Measurements from ENCODE around the gene LLPH.

The LLPH gene

DNA sequence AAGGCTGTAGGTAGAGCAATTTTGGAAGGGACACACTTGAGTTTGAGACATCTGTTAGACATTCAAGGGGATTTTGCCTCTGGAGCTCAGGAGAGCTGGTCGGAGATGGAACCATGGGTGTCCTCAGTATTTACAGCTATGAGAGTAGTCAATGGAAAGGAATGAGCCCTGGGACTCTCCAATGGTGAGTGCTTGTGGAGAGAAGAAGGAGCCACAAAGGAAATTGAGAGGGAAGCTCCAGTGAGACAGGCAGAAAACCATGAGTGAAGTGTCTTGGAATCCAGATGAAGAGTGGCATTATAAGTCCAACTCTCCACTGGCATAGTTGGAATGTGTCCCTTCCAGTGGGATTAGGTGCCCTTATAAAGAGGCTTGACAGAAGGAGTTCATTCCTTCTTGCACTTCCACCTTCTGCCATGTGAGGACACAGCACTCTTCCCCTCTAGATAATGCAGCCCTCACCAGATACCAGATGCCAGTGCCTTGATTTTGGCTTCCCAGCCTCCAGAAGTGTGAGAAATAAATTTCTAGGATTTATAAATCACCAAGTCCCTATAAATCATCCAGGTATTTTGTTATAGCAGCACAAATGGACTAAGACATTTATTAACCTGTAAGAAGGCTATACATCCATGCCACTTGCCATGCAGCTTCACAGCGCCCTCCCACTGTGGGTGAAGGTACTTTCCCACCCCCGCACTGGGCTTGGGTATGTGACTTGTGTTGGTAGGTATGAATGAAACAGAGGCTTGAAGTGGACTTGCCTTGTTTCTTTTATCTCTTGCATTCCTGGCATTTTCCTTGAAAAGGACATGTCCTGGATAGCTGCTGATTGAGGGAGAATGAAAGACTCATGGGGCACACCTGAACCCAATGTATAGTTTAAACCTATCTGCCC lies 27.3 kb downstream of the LLPH start:
- Histone ChIP-seq H3K27me3 (ENCODE audit: control insufficient read depth in 1 of 2, insufficient read depth in 1 of 2, low read length in 2 of 2) (no peaks in the 10 kb centered on the region), H2BK12ac (ENCODE audit: low read length in 2 of 2) (no peak overlapping the region), H3K4ac (ENCODE audit: low read depth in 1 of 2, low read length in 2 of 2) (no peak overlapping the region), H3K36me3 (ENCODE audit: control insufficient read depth in 1 of 2, insufficient read depth in 2 of 2, low read depth in 1 of 2, low read length in 2 of 2) (no peaks in the 10 kb centered on the region), H4K8ac (ENCODE audit: low read length) (no peak overlapping the region), H3K14ac (ENCODE audit: low read length in 2 of 2) (no peak overlapping the region), H4K91ac (ENCODE audit: low read length) (no peak overlapping the region), H3K79me1 (replicated peaks; ENCODE audit: low read length, poor library complexity, severe bottlenecking) (no peaks in the 10 kb centered on the region), H2BK5ac (ENCODE audit: low read depth, low read length, poor library complexity, severe bottlenecking) (no peak overlapping the region), H3K9ac (ENCODE audit: low read length) (no peak overlapping the region), H2AK5ac (ENCODE audit: low read length, severe bottlenecking) (no peak overlapping the region), H3K4me1 (ENCODE audit: control insufficient read depth, insufficient read depth, low read depth, low read length) (no peaks in the 10 kb centered on the region), H2BK120ac (ENCODE audit: low read depth, low read length) (no peak overlapping the region), H2BK15ac (ENCODE audit: low read depth, poor library complexity, severe bottlenecking) (no peak overlapping the region), H3K4me3 (ENCODE audit: insufficient read depth in 1 of 2, low read depth in 1 of 2, low read length in 2 of 2) (no peak overlapping the region), H3K23ac (ENCODE audit: low read length in 2 of 2) (no peak overlapping the region), H3K27ac (ENCODE audit: low read length, poor library complexity, severe bottlenecking) (no peak overlapping the region), H3K4me2 (ENCODE audit: low read length, poor library complexity, severe bottlenecking) (no peak overlapping the region), H3K9me3 (ENCODE audit: control insufficient read depth, low read length) (no peaks in the 10 kb centered on the region), H2AFZ (ENCODE audit: low read depth, low read length) (no peak overlapping the region), H3K18ac (ENCODE audit: low read depth in 1 of 2, low read length in 2 of 2) (no peak overlapping the region)
- 72% methylated on average over 3 of the region's 3 CpGs for WGBS
- DNase-seq = no peak

DNA sequence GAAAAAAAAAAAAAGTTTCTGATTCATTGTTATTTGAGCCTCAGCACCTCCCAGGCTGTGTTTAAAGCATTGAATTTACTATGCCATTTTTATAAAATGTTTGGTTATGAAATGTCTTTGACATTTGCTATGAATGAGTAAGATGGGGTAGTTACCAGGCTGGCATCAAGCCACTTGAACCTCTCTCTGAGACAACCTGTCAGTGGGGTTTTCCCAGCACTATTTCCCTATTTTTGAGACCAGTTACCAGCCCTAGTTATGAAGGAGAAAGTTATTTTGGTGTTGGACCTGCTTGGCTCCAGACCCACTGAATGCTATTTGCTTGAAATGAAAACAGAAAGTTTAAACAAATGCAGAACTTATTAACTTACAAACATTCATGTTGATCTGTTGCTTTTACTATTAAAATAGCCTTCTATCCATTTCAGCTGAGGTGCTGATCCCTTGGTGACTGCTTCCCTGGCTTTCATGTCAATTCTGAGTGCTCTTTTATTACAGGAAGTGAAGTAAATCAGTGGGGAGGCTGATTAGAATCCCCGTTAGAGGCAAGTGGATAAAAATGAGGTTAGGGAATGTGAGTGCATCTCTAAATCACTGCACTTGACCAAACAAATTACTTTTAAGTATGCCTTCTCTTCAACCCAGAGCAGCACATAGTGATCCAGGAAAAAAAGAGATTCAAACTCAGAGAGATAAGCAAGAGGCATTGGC lies 37.8 kb downstream of the LLPH start:
- no peak overlapping the region for H2BK120ac ChIP-seq (ENCODE audit: low read depth, low read length)
- no peak overlapping the region for H3K4me2 ChIP-seq (ENCODE audit: low read length, poor library complexity, severe bottlenecking)
- H4K91ac ChIP-seq (ENCODE audit: low read length) = no peak overlapping the region
- H3K9me3 ChIP-seq (ENCODE audit: control insufficient read depth, low read length) = no peaks in the 10 kb centered on the region
- no peak overlapping the region for H2BK15ac ChIP-seq (ENCODE audit: low read depth, poor library complexity, severe bottlenecking)
- DNase-seq = peak; percentile 21
- peak overlapping the region; percentile 22 for H3K9ac ChIP-seq (ENCODE audit: low read length)
- H3K27ac ChIP-seq (ENCODE audit: low read length, poor library complexity, severe bottlenecking) = no peak overlapping the region
- H3K4me3 ChIP-seq (ENCODE audit: insufficient read depth in 1 of 2, low read depth in 1 of 2, low read length in 2 of 2) = peak overlapping the region in 1 of 2 experiments; percentile 7
- H3K14ac ChIP-seq (ENCODE audit: low read length in 2 of 2) = no peak overlapping the region
- H2BK5ac ChIP-seq (ENCODE audit: low read depth, low read length, poor library complexity, severe bottlenecking) = no peak overlapping the region
- H4K8ac ChIP-seq (ENCODE audit: low read length) = no peak overlapping the region
- no peak overlapping the region for H2BK12ac ChIP-seq (ENCODE audit: low read length in 2 of 2)
- peak overlapping the region in 1 of 2 experiments; percentile 12 for H3K18ac ChIP-seq (ENCODE audit: low read depth in 1 of 2, low read length in 2 of 2)
- H3K79me1 ChIP-seq (replicated peaks; ENCODE audit: low read length, poor library complexity, severe bottlenecking) = no peaks in the 10 kb centered on the region
- no peak overlapping the region for H3K4ac ChIP-seq (ENCODE audit: low read depth in 1 of 2, low read length in 2 of 2)
- no peak overlapping the region for H2AFZ ChIP-seq (ENCODE audit: low read depth, low read length)
- H2AK5ac ChIP-seq (ENCODE audit: low read length, severe bottlenecking) = no peak overlapping the region
- no peaks in the 10 kb centered on the region for H3K27me3 ChIP-seq (ENCODE audit: control insufficient read depth in 1 of 2, insufficient read depth in 1 of 2, low read length in 2 of 2)
- no peaks in the 10 kb centered on the region for H3K4me1 ChIP-seq (ENCODE audit: control insufficient read depth, insufficient read depth, low read depth, low read length)
- no CpG with 5 or more reads among the region's 1 CpG for WGBS
- no peaks in the 10 kb centered on the region for H3K36me3 ChIP-seq (ENCODE audit: control insufficient read depth in 1 of 2, insufficient read depth in 2 of 2, low read depth in 1 of 2, low read length in 2 of 2)
- no peak overlapping the region for H3K23ac ChIP-seq (ENCODE audit: low read length in 2 of 2)

DNA sequence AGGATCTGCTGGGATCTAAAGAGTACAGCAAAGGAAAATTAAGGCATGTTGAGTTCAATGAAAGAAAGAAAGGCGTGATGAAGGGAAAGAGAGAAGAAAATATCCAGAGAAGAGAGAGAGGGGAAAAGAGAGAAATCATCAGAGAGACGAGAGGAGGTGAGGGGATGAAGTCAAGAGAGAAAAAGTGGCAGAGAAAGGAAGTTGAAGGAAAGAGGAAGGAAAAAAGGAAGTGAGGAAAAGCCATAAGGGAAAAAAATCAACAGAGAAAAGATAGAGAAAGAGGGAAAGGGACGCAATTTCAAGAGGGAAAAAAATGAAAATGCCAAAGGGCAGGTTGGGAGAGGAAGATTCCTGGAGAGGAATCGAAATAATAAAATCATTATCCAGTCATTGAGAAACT lies 40.4 kb downstream of the LLPH start:
- Histone ChIP-seq H2AFZ (ENCODE audit: low read depth, low read length) (no peak overlapping the region), H2BK15ac (ENCODE audit: low read depth, poor library complexity, severe bottlenecking) (no peak overlapping the region), H3K27me3 (ENCODE audit: control insufficient read depth in 1 of 2, insufficient read depth in 1 of 2, low read length in 2 of 2) (no peaks in the 10 kb centered on the region), H4K8ac (ENCODE audit: low read length) (no peak overlapping the region), H3K4me3 (ENCODE audit: insufficient read depth in 1 of 2, low read depth in 1 of 2, low read length in 2 of 2) (no peak overlapping the region), H3K9ac (ENCODE audit: low read length) (no peak overlapping the region), H3K4me2 (ENCODE audit: low read length, poor library complexity, severe bottlenecking) (no peak overlapping the region), H4K91ac (ENCODE audit: low read length) (no peak overlapping the region), H3K14ac (ENCODE audit: low read length in 2 of 2) (no peak overlapping the region), H2BK5ac (ENCODE audit: low read depth, low read length, poor library complexity, severe bottlenecking) (no peak overlapping the region), H3K4me1 (ENCODE audit: control insufficient read depth, insufficient read depth, low read depth, low read length) (no peaks in the 10 kb centered on the region), H3K23ac (ENCODE audit: low read length in 2 of 2) (no peak overlapping the region), H3K36me3 (ENCODE audit: control insufficient read depth in 1 of 2, insufficient read depth in 2 of 2, low read depth in 1 of 2, low read length in 2 of 2) (no peaks in the 10 kb centered on the region), H2BK120ac (ENCODE audit: low read depth, low read length) (no peak overlapping the region), H2AK5ac (ENCODE audit: low read length, severe bottlenecking) (no peak overlapping the region), H3K9me3 (ENCODE audit: control insufficient read depth, low read length) (no peaks in the 10 kb centered on the region), H2BK12ac (ENCODE audit: low read length in 2 of 2) (no peak overlapping the region), H3K27ac (ENCODE audit: low read length, poor library complexity, severe bottlenecking) (no peak overlapping the region), H3K4ac (ENCODE audit: low read depth in 1 of 2, low read length in 2 of 2) (no peak overlapping the region), H3K79me1 (replicated peaks; ENCODE audit: low read length, poor library complexity, severe bottlenecking) (peaks cover 2% of the 10 kb centered on the region), H3K18ac (ENCODE audit: low read depth in 1 of 2, low read length in 2 of 2) (no peak overlapping the region)
- WGBS = 89% methylated on average over 3 of the region's 4 CpGs
- no peak for DNase-seq

DNA sequence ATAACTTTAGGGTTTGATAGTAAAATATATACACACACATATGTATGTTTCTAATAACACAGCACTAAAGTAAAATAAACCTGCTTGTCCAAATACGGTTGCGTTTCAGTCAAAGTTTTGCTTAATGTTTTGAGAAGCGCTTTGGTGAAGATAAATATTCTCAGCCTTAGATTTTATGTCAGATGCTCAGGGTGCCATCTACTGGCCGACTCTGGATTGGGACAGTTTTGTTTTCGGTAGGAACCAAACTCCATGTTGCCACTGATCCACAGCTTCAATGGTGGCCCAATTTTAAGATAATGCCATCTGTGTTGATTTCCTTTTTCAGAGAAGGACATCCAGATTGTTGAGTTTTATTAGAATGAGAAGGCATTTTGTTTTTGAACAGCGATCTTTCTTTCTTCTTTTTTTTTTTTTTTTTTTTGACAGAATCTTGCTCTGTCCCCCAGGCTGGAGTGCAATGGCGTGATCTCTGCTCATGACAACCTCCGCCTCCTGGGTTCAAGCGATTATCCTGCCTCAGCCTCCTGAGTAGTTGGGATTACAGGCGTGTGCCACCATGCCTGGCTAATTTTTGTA lies 43.1 kb downstream of the LLPH start:
- Histone ChIP-seq H3K79me1 (replicated peaks; ENCODE audit: low read length, poor library complexity, severe bottlenecking) (peaks cover 2% of the 10 kb centered on the region), H3K4me2 (ENCODE audit: low read length, poor library complexity, severe bottlenecking) (no peak overlapping the region), H3K4me1 (ENCODE audit: control insufficient read depth, insufficient read depth, low read depth, low read length) (no peaks in the 10 kb centered on the region), H3K18ac (ENCODE audit: low read depth in 1 of 2, low read length in 2 of 2) (no peak overlapping the region), H2BK12ac (ENCODE audit: low read length in 2 of 2) (no peak overlapping the region), H4K91ac (ENCODE audit: low read length) (no peak overlapping the region), H3K27ac (ENCODE audit: low read length, poor library complexity, severe bottlenecking) (no peak overlapping the region), H4K8ac (ENCODE audit: low read length) (no peak overlapping the region), H3K23ac (ENCODE audit: low read length in 2 of 2) (no peak overlapping the region), H2AFZ (ENCODE audit: low read depth, low read length) (no peak overlapping the region), H2AK5ac (ENCODE audit: low read length, severe bottlenecking) (no peak overlapping the region), H3K4ac (ENCODE audit: low read depth in 1 of 2, low read length in 2 of 2) (no peak overlapping the region), H3K36me3 (ENCODE audit: control insufficient read depth in 1 of 2, insufficient read depth in 2 of 2, low read depth in 1 of 2, low read length in 2 of 2) (no peaks in the 10 kb centered on the region), H2BK5ac (ENCODE audit: low read depth, low read length, poor library complexity, severe bottlenecking) (no peak overlapping the region), H3K27me3 (ENCODE audit: control insufficient read depth in 1 of 2, insufficient read depth in 1 of 2, low read length in 2 of 2) (no peaks in the 10 kb centered on the region), H2BK120ac (ENCODE audit: low read depth, low read length) (no peak overlapping the region), H3K14ac (ENCODE audit: low read length in 2 of 2) (no peak overlapping the region), H3K4me3 (ENCODE audit: insufficient read depth in 1 of 2, low read depth in 1 of 2, low read length in 2 of 2) (no peak overlapping the region), H3K9me3 (ENCODE audit: control insufficient read depth, low read length) (peaks cover 3% of the 10 kb centered on the region), H3K9ac (ENCODE audit: low read length) (peak overlapping the region; percentile 77), H2BK15ac (ENCODE audit: low read depth, poor library complexity, severe bottlenecking) (no peak overlapping the region)
- WGBS = 38% methylated on average over 10 of the region's 10 CpGs
- peak; percentile 76 for DNase-seq
